H9 (cell line): ENCODE measurements around the gene GTF2A2. TPM values are rescaled to one million over a fixed set of nuclear protein-coding genes. Genes with fewer than 3 reads are reported as not detected.

Experiments used
- DNase-seq: peaks from one replicate; pipeline ENCODE4 v3.0.0-alpha.2; 2017
- H2AFZ ChIP-seq: one replicate; pipeline ENCODE4 v1.6.1; 2013; ENCODE audit warnings: mild to moderate bottlenecking, low read length, control low read depth, moderate library complexity
- H2AK5ac ChIP-seq: 2 replicates; pipeline ENCODE4 v1.6.1; 2013; ENCODE audit warnings: low read length, control low read depth, mixed read lengths; ENCODE audit not compliant: insufficient read length
- H2BK120ac ChIP-seq: one replicate; pipeline ENCODE4 v1.6.1; 2013; ENCODE audit warnings: low read depth, mild to moderate bottlenecking, low read length, control low read depth, inconsistent platforms; ENCODE audit not compliant: poor library complexity, severe bottlenecking
- H2BK12ac ChIP-seq: 2 replicates; pipeline ENCODE4 v1.6.1; 2013; ENCODE audit warnings: low read length, control low read depth, mixed read lengths, low read depth; ENCODE audit not compliant: insufficient read length
- H2BK15ac ChIP-seq: 2 replicates; pipeline ENCODE4 v1.6.1; 2013; ENCODE audit warnings: low read depth, low read length, control low read depth
- H2BK20ac ChIP-seq: one replicate; pipeline ENCODE4 v1.6.1; 2013; ENCODE audit warnings: low read depth, mild to moderate bottlenecking, low read length, control low read depth, inconsistent platforms; ENCODE audit not compliant: poor library complexity, severe bottlenecking
- H2BK5ac ChIP-seq: 2 replicates; pipeline ENCODE4 v1.6.1; 2013; ENCODE audit warnings: low read length, control low read depth, mixed read lengths; ENCODE audit not compliant: insufficient read length
- H3K14ac ChIP-seq: 2 replicates; pipeline ENCODE4 v1.6.1; 2013; ENCODE audit warnings: low read length, control low read depth; ENCODE audit not compliant: insufficient read depth
- H3K18ac ChIP-seq: 2 replicates; pipeline ENCODE4 v1.6.1; 2013; ENCODE audit warnings: low read depth, mild to moderate bottlenecking, mixed read lengths, low read length, control low read depth; ENCODE audit not compliant: insufficient read length
- H3K23ac ChIP-seq: 2 replicates; pipeline ENCODE4 v1.6.1; 2013; ENCODE audit warnings: low read length, control low read depth, mixed read lengths, low read depth; ENCODE audit not compliant: insufficient read length
- H3K23me2 ChIP-seq: 2 replicates; pipeline ENCODE4 v1.6.1; 2013; ENCODE audit warnings: low read depth, mild to moderate bottlenecking, mixed read lengths, low read length, control low read depth; ENCODE audit not compliant: insufficient read length, poor library complexity, severe bottlenecking
- H3K27ac ChIP-seq: 2 replicates; pipeline ENCODE4 v1.5.1; 2013; ENCODE audit warnings: low read length, control low read depth, mixed read lengths, low read depth; ENCODE audit not compliant: insufficient read length
- H3K27me3 ChIP-seq: 2 replicates; pipeline ENCODE4 v1.6.1; 2013; ENCODE audit warnings: low read length, control low read depth, inconsistent platforms; ENCODE audit not compliant: insufficient read depth
- H3K4ac ChIP-seq: 2 replicates; pipeline ENCODE4 v1.6.1; 2013; ENCODE audit warnings: low read depth, mild to moderate bottlenecking, control low read depth, inconsistent platforms, low read length, moderate library complexity
- H3K4me1 ChIP-seq: 2 replicates; pipeline ENCODE4 v1.6.1; 2013; ENCODE audit warnings: low read length, control low read depth, inconsistent platforms; ENCODE audit not compliant: insufficient read depth
- H3K4me2 ChIP-seq: 2 replicates; pipeline ENCODE4 v1.6.1; 2013; ENCODE audit warnings: low read length, control low read depth, mixed read lengths; ENCODE audit not compliant: insufficient read length, insufficient read depth
- H3K56ac ChIP-seq: 2 replicates; pipeline ENCODE4 v1.6.1; 2013; ENCODE audit warnings: low read depth, mild to moderate bottlenecking, mixed read lengths, low read length, control low read depth; ENCODE audit not compliant: insufficient read length
- H3K79me1 ChIP-seq: 2 replicates; pipeline ENCODE4 v1.6.1; 2013; ENCODE audit warnings: low read depth, mild to moderate bottlenecking, moderate library complexity, low read length, control low read depth, inconsistent platforms; ENCODE audit not compliant: insufficient read depth, poor library complexity, severe bottlenecking
- H3K79me2 ChIP-seq: 2 replicates; pipeline ENCODE4 v1.6.1; 2013; ENCODE audit warnings: low read length, control low read depth, inconsistent platforms; ENCODE audit not compliant: insufficient read depth
- H3K9ac ChIP-seq: 2 replicates; pipeline ENCODE4 v1.6.1; 2013; ENCODE audit warnings: low read length, control low read depth, mixed read lengths; ENCODE audit not compliant: insufficient read length; ENCODE audit errors: extremely low read depth
- H3K9me3 ChIP-seq: one replicate; pipeline ENCODE4 v1.6.1; 2013; ENCODE audit warnings: low read depth, low read length, inconsistent platforms; ENCODE audit not compliant: control insufficient read depth
- H3T11ph ChIP-seq: one replicate; pipeline ENCODE4 v1.6.1; 2013; ENCODE audit warnings: mild to moderate bottlenecking, low read length, control low read depth, inconsistent platforms
- H4K20me1 ChIP-seq: one replicate; pipeline ENCODE4 v1.6.1; 2013; ENCODE audit not compliant: control insufficient read depth, insufficient read length, insufficient read depth
- H4K5ac ChIP-seq: 2 replicates; pipeline ENCODE4 v1.6.1; 2013; ENCODE audit warnings: low read depth, mild to moderate bottlenecking, mixed read lengths, low read length, control low read depth; ENCODE audit not compliant: insufficient read length
- H4K8ac ChIP-seq: replicated peaks from 2 replicates; pipeline ENCODE4 v1.6.1; 2013; ENCODE audit warnings: low read length, control low read depth, mixed read lengths, low read depth; ENCODE audit not compliant: insufficient read length
- H4K91ac ChIP-seq: 2 replicates; pipeline ENCODE4 v1.6.1; 2013; ENCODE audit warnings: low read depth, mild to moderate bottlenecking, moderate library complexity, mixed read lengths, low read length, control low read depth; ENCODE audit not compliant: insufficient read length
- H3K27ac Mint-ChIP-seq, 3 experiments: 2 replicates in 2 of 3; 3 replicates in 1 of 3; pipeline ENCODE4 v1.8.0; 2020 to 2021; ENCODE audit warnings: mixed read lengths in 3 of 3, mild to moderate bottlenecking in 1 of 3, moderate library complexity in 1 of 3
- H3K27me3 Mint-ChIP-seq: 2 replicates; pipeline ENCODE4 v1.8.0; 2021; ENCODE audit warnings: low read depth, mild to moderate bottlenecking, moderate library complexity, mixed read lengths
- H3K36me3 Mint-ChIP-seq, 3 experiments: 2 replicates in 2 of 3; 3 replicates in 1 of 3; pipeline ENCODE4 v1.8.0; 2020 to 2021; ENCODE audit warnings: low read depth in 3 of 3, mixed read lengths in 3 of 3; ENCODE audit not compliant: insufficient read depth in 1 of 3
- H3K4me1 Mint-ChIP-seq, 2 experiments: 2 replicates each; pipeline ENCODE4 v1.8.0; 2020; ENCODE audit warnings: mixed read lengths in 2 of 2
- H3K4me3 Mint-ChIP-seq, 2 experiments: 2 replicates in 1 of 2; 3 replicates in 1 of 2; pipeline ENCODE4 v1.8.0; 2020 to 2021; ENCODE audit warnings: mild to moderate bottlenecking in 2 of 2, mixed read lengths in 2 of 2, moderate library complexity in 1 of 2
- H3K9me3 Mint-ChIP-seq, 2 experiments: 2 replicates in 1 of 2; 3 replicates in 1 of 2; pipeline ENCODE4 v1.8.0; 2020; ENCODE audit warnings: mild to moderate bottlenecking in 2 of 2, mixed read lengths in 2 of 2, moderate library complexity in 1 of 2
- CTCF ChIP-seq: fragments of 200-600 bp; sonication (generic); conservative IDR thresholded peaks from 3 replicates; pipeline ENCODE4 v1.8.0; 2021; ENCODE audit warnings: antibody characterized with exemption, mild to moderate bottlenecking
- WGBS: extraction: QIAGEN DNeasy Blood & Tissue Kit; methylation state at CpG from one replicate; pipeline ENCODE4 v1.1.7; 2013; ENCODE audit warnings: missing lambda C conversion rate, low lambda C conversion rate, mixed read lengths; ENCODE audit not compliant: insufficient read length; ENCODE audit errors: extremely low coverage; 5-methylcytosine and 5-hydroxymethylcytosine counted together
- total RNA-seq: library from RNA; stranded (reverse); gene quantifications from 2 replicates; pipeline ENCODE4 v1.2.1, GENCODE V29; 2021

The GTF2A2 gene
- total RNA-seq, 1 experiment from 2014 or later: 144 TPM

- Mint-ChIP-seq H3K4me1 (peaks cover 4 to 6% of the 10 kb centered on the region in 2 experiments; a peak in 2 of 4 replicates), H3K27me3 (peaks cover 29% of the 10 kb centered on the region), H3K27ac (no peak overlapping the region), H3K36me3 (peaks cover 0 to 8% (median 2%) of the 10 kb centered on the region in 3 experiments; a peak in 4 of 7 replicates), H3K9me3 (peaks cover 7 to 8% of the 10 kb centered on the region in 2 experiments), H3K4me3 (no peak overlapping the region)
- Histone ChIP-seq H3K79me2 (no peaks in the 10 kb centered on the region), H4K5ac (no peak overlapping the region), H3K18ac (no peak overlapping the region), H3K9ac (no peak overlapping the region), H4K8ac (no peak overlapping the region), H3K4me1 (no peaks in the 10 kb centered on the region), H2BK20ac (no peak overlapping the region), H4K91ac (no peak overlapping the region), H3K14ac (no peak overlapping the region), H3K23ac (no peak overlapping the region), H2BK120ac (no peak overlapping the region), H3K9me3 (no peaks in the 10 kb centered on the region), H2BK12ac (no peak overlapping the region), H2AK5ac (no peak overlapping the region), H3K4me2 (no peak overlapping the region), H2AFZ (no peak overlapping the region), H3K4ac (no peak overlapping the region), H3K23me2 (no peaks in the 10 kb centered on the region), H2BK5ac (no peak overlapping the region), H3K27me3 (no peaks in the 10 kb centered on the region), H3K27ac (no peak overlapping the region), H4K20me1 (no peaks in the 10 kb centered on the region), H3K56ac (no peak overlapping the region), H3T11ph (no peak overlapping the region), H2BK15ac (no peak overlapping the region), H3K79me1 (no peaks in the 10 kb centered on the region)
- no peak for DNase-seq
- TF ChIP-seq CTCF: no peak
- WGBS: no CpG with 5 or more reads among the region's 5 CpGs
Observed at GRCh38 chr15:59615661-59616060, 41.7 kb downstream of the GTF2A2 start.
